Tibial artery (tissue), 4 donors: Measurements from ENCODE around the gene GOLGA7B.

Experiments
- DNase-seq, 2 donors: peaks; one replicate each; pipeline ENCODE4 v3.0.0-alpha.2; 2019
- H3K27ac ChIP-seq, 2 donors: fragments of 200-600 bp; sonication (generic) in 1 of 2; 1 replicate in 1 of 2; 2 replicates in 1 of 2; pipeline ENCODE4 v1.5.1; 2018 to 2019; ENCODE audit warnings: mild to moderate bottlenecking in 1 of 2
- H3K27me3 ChIP-seq, 2 donors: fragments of 200-600 bp; sonication (generic) in 1 of 2; one replicate each; pipeline versions ENCODE4 v1.5.1 to v1.6.0; 2016 to 2019
- H3K36me3 ChIP-seq, 3 donors: fragments of 200-600 bp; sonication (generic) in 2 of 3; one replicate each; pipeline ENCODE4 v1.5.1; 2016 to 2019; ENCODE audit warnings: mild to moderate bottlenecking in 2 of 3
- H3K4me1 ChIP-seq, 4 donors: fragments of 200-600 bp; sonication (generic) in 2 of 4; 1 replicate in 3 of 4; 2 replicates in 1 of 4; pipeline ENCODE4 v1.5.1; 2016 to 2019
- H3K4me3 ChIP-seq, 2 donors: fragments of 200-600 bp; sonication (generic) in 1 of 2; 1 replicate in 1 of 2; 2 replicates in 1 of 2; pipeline ENCODE4 v1.5.1; 2018 to 2019; ENCODE audit warnings: mild to moderate bottlenecking in 2 of 2
- H3K9me3 ChIP-seq, 3 donors: fragments of 200-600 bp; sonication (generic) in 1 of 3; one replicate each; pipeline ENCODE4 v1.5.1; 2016 to 2019
- CTCF ChIP-seq, 2 experiments: fragments of 200-600 bp in 1 of 2; fragments of 450-650 bp in 1 of 2; IDR thresholded peaks; one replicate each; pipeline ENCODE4 v1.5.1; 2017 to 2019; ENCODE audit warnings: antibody characterized with exemption in 2 of 2, mild to moderate bottlenecking in 1 of 2, moderate library complexity in 1 of 2
- intact Hi-C: fragments of 100-400 bp; cut with DNase I; formaldehyde crosslinking; loops from one replicate; pipeline ENCODE4 v1.15.0; 2023; ENCODE audit warnings: low total_unique reads

GOLGA7B gene

GRCh38 chr10:97895915-97896314 lies 46.3 kb downstream of the GOLGA7B start:
- TF ChIP-seq CTCF (IDR thresholded peaks at IDR 0.05), result no peak
- intact Hi-C loops, result no loop called here
- Histone ChIP-seq H3K27me3 (peaks cover 0 to 25% of the 10 kb centered on the region in 2 donors), H3K4me3 (no peak overlapping the region), H3K4me1 (no peaks in the 10 kb centered on the region), H3K27ac (no peak overlapping the region), H3K36me3 (no peaks in the 10 kb centered on the region), H3K9me3 (no peaks in the 10 kb centered on the region)
- DNase-seq, result no peak

GRCh38 chr10:97896756-97897358 lies 47.2 kb downstream of the GOLGA7B start:
- intact Hi-C loops, result no loop called here
- no peaks in the 10 kb centered on the region for H3K36me3 ChIP-seq
- no peaks in the 10 kb centered on the region for H3K9me3 ChIP-seq
- DNase-seq, result no peak
- H3K4me3 ChIP-seq, result no peak overlapping the region
- no peak for TF ChIP-seq CTCF (IDR thresholded peaks at IDR 0.05)
- peaks cover 0 to 25% of the 10 kb centered on the region in 2 donors for H3K27me3 ChIP-seq
- H3K27ac ChIP-seq, result no peak overlapping the region
- H3K4me1 ChIP-seq, result no peaks in the 10 kb centered on the region

GRCh38 chr10:97898429-97898828 lies 48.8 kb downstream of the GOLGA7B start:
- Histone ChIP-seq H3K36me3 (no peaks in the 10 kb centered on the region), H3K27me3 (peaks cover 0 to 25% of the 10 kb centered on the region in 2 donors), H3K9me3 (no peaks in the 10 kb centered on the region), H3K4me3 (no peak overlapping the region), H3K27ac (no peak overlapping the region), H3K4me1 (peaks cover 0 to under 1% (median 0%) of the 10 kb centered on the region in 4 donors)
- DNase-seq, result no peak
- intact Hi-C loops, result no loop called here
- TF ChIP-seq CTCF (IDR thresholded peaks at IDR 0.05), result no peak

- intact Hi-C loops, result no loop called here
- no peak for TF ChIP-seq CTCF (IDR thresholded peaks at IDR 0.05)
- Histone ChIP-seq H3K4me3 (no peak overlapping the region), H3K4me1 (peaks cover 0 to 3% (median 0%) of the 10 kb centered on the region in 4 donors), H3K27me3 (peaks cover 0 to 23% of the 10 kb centered on the region in 2 donors), H3K36me3 (no peaks in the 10 kb centered on the region), H3K9me3 (no peaks in the 10 kb centered on the region), H3K27ac (no peak overlapping the region)
- no peak for DNase-seq
Measured at GRCh38 chr10:97901381-97901780, 51.7 kb downstream of the GOLGA7B start.

- Histone ChIP-seq H3K9me3 (no peaks in the 10 kb centered on the region), H3K27ac (no peak overlapping the region), H3K4me3 (no peak overlapping the region), H3K4me1 (peaks cover 0 to 3% (median 0%) of the 10 kb centered on the region in 4 donors), H3K27me3 (peaks cover 0 to 32% of the 10 kb centered on the region in 2 donors), H3K36me3 (no peaks in the 10 kb centered on the region)
- intact Hi-C loops, result no loop called here
- no peak for DNase-seq
- no peak for TF ChIP-seq CTCF (IDR thresholded peaks at IDR 0.05)
Measured at GRCh38 chr10:97903128-97904017, 53.7 kb downstream of the GOLGA7B start.
